Tracheal epithelial cell (primary cell): ENCODE data around the gene SPECC1L. TPM values are rescaled to one million over a fixed set of nuclear protein-coding genes. Genes with fewer than 3 reads are reported as not detected.

Experiments used
- total RNA-seq: library from RNA; depleted of rRNA; stranded (reverse); fragments of >200 nt; gene quantifications from 2 replicates; pipeline ENCODE4 v1.2.1, GENCODE V29; 2014

Gene SPECC1L
- 20.7 and 24.1 TPM in 2 replicates for total RNA-seq

GRCh38 chr22:24270556-24271385 is at the start of gene SPECC1L:
Gene SPECC1L, plus strand, starts transcription at chr22:24270831. Its CDS starts 31,401 bp downstream, at chr22:24302232.

GRCh38 chr22:24245030-24245431 is 25.6 kb upstream of the SPECC1L start, which contains the start of gene GGT5:
Gene GGT5, minus strand, starts transcription at chr22:24245082. Its CDS starts 357 bp downstream, at chr22:24244725.

GRCh38 chr22:24427500-24428164 is 157.0 kb downstream of the SPECC1L start, which contains the start of gene ADORA2A:
Gene ADORA2A, plus strand, starts transcription at chr22:24427599. Its CDS starts 5,806 bp downstream, at chr22:24433405.

Other genes with a start within 250 kb of the SPECC1L start
- 0.24 TPM in 1 of 2 replicates, not detected in the other for gene SUSD2, start 89.3 kb upstream of the SPECC1L start, total RNA-seq
- gene GGT5, start 25.7 kb upstream of the SPECC1L start, total RNA-seq: not detected in 2 replicates
- gene ADORA2A, start 156.8 kb downstream of the SPECC1L start, total RNA-seq: 0.72 and 1.1 TPM in 2 replicates
- gene UPB1, start 224.5 kb downstream of the SPECC1L start, total RNA-seq: 0.24 TPM in 1 of 2 replicates, not detected in the other